VCaP (cell line): ENCODE data around the gene LACTBL1.

Experiments used
- H3K27ac ChIP-seq: fragments of 450-650 bp; 2 replicates; pipeline ENCODE4 v1.5.1; 2017
- TF ChIP-seq, protein P1 (sequence below): fragments of 450-650 bp; conservative IDR thresholded peaks from 2 replicates; pipeline ENCODE4 v1.5.1; 2017; ENCODE audit warnings: mild to moderate bottlenecking, moderate library complexity

Gene LACTBL1

DNA sequence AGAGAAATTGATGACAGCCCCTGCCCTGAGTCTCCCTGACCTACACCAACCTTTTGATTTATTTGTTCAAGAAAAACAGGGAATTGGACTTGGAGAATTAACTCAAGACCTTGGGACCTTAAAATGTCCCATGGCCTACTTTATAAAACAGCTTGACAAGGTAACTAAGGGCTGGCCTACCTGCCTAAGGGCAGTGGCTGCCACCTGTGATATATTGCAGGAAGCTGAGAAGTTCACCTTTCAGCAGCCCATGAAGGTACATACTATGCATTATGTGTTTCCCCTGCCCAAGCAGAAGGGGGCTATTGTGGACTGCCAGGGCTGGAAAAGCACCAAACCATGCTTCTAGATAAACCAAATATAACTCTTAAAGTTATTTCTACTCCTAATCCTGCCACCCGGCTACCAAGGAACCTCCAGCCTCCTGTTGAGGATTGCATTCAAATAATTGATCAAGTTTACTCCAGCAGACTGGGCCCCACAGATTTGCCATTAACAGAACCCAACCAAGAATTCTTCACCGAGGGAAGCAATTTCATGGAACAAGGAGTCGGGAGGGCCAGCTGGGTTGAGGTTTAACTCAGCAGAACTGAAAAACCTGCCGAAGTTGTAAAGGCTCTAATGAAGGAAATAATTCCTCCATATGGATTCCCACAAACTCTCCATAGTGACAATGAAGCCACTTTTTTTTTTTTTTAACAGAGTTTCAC, 28.2 kb downstream of the LACTBL1 start:
- TF ChIP-seq, protein P1, sequence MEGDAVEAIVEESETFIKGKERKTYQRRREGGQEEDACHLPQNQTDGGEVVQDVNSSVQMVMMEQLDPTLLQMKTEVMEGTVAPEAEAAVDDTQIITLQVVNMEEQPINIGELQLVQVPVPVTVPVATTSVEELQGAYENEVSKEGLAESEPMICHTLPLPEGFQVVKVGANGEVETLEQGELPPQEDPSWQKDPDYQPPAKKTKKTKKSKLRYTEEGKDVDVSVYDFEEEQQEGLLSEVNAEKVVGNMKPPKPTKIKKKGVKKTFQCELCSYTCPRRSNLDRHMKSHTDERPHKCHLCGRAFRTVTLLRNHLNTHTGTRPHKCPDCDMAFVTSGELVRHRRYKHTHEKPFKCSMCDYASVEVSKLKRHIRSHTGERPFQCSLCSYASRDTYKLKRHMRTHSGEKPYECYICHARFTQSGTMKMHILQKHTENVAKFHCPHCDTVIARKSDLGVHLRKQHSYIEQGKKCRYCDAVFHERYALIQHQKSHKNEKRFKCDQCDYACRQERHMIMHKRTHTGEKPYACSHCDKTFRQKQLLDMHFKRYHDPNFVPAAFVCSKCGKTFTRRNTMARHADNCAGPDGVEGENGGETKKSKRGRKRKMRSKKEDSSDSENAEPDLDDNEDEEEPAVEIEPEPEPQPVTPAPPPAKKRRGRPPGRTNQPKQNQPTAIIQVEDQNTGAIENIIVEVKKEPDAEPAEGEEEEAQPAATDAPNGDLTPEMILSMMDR, result no peak
- no peak overlapping the region for H3K27ac ChIP-seq

DNA sequence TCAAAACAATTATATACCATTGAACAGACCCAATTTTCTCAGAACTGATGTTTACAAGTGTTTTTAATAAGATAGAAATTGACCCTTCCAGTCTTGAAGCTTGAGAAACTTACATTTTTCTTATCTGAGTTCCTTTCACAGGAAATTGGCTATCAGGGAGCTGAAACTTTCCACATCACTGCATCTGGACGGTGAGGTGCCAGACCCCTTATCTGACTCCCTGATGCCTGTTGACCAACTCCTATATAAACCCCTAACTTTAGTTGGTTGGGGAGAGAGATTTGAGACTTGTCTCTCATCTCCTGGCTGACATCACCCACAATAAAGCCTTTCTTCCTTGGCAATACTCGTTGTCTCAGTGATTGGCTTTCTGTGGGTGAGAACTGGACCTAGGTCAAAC, 31.4 kb downstream of the LACTBL1 start:
- H3K27ac ChIP-seq, result no peak overlapping the region
- TF ChIP-seq, protein P1, result no peak

- no peak overlapping the region for H3K27ac ChIP-seq
- TF ChIP-seq, protein P1, result no peak
Observed at GRCh38 chr1:22936681-22937080, 36.0 kb downstream of the LACTBL1 start.

DNA sequence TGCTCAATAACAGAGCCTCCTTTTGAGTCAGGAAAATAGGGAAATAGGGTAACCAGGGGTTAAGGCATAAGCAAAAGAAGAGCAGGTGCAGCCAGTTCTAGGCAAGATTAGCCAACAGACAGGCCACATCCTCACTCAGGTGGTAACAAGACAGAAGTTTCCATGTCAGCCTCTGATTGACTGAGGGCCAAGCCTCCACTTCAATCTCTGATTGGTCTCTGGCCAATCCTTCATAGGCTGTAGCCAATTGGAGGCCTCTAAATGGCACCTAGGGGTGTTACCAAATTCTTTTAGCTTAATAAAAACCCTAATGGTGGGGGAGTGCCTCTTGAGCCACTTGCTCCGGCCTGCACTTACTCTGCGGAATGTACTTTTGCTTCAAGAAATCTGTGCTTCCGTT, 37.2 kb downstream of the LACTBL1 start:
- no peak overlapping the region for H3K27ac ChIP-seq
- TF ChIP-seq, protein P1, result no peak

- TF ChIP-seq, protein P1, result no peak
- no peak overlapping the region for H3K27ac ChIP-seq
Observed at GRCh38 chr1:22932803-22933470, 39.7 kb downstream of the LACTBL1 start.

GRCh38 chr1:22930240-22930912, 42.3 kb downstream of the LACTBL1 start:
- H3K27ac ChIP-seq, result no peak overlapping the region
- TF ChIP-seq, protein P1, result peak; percentile 83

GRCh38 chr1:22925111-22925510, 47.6 kb downstream of the LACTBL1 start:
- no peak overlapping the region for H3K27ac ChIP-seq
- TF ChIP-seq, protein P1, result no peak
